Progenitor cell of endocrine pancreas (in vitro differentiated cells): ENCODE results near the gene CRB2. TPM values are rescaled to one million over a fixed set of nuclear protein-coding genes. Genes with fewer than 3 reads are reported as not detected.
"Not testable (repeated sequence)": the region's sequence is repeated elsewhere in the genome, so short reads cannot be mapped to it uniquely, and the experiment has no call there.

Experiments used
- DNase-seq: peaks from one replicate; pipeline ENCODE4 v3.0.0; 2021; ENCODE audit warnings: low spot score; ENCODE audit not compliant: unreplicated experiment
- H3K27ac Mint-ChIP-seq: 2 replicates; pipeline ENCODE4 v1.8.0; 2021; ENCODE audit warnings: mild to moderate bottlenecking, moderate library complexity, mixed read lengths
- H3K27me3 Mint-ChIP-seq: 2 replicates; pipeline ENCODE4 v1.8.0; 2021; ENCODE audit warnings: mixed read lengths
- H3K36me3 Mint-ChIP-seq: 2 replicates; pipeline ENCODE4 v1.8.0; 2022; ENCODE audit warnings: mixed read lengths; ENCODE audit not compliant: insufficient read depth
- H3K4me1 Mint-ChIP-seq: 2 replicates; pipeline ENCODE4 v1.8.0; 2021; ENCODE audit warnings: low read depth, mixed read lengths
- H3K4me3 Mint-ChIP-seq: 2 replicates; pipeline ENCODE4 v1.8.0; 2021; ENCODE audit warnings: low read depth, mild to moderate bottlenecking, moderate library complexity, mixed read lengths
- H3K9me3 Mint-ChIP-seq: 2 replicates; pipeline ENCODE4 v1.8.0; 2021; ENCODE audit warnings: low read depth, mixed read lengths
- CTCF ChIP-seq: fragments of 200-600 bp; sonication (generic); IDR thresholded peaks from one replicate; pipeline ENCODE4 v1.5.0; 2021; ENCODE audit warnings: antibody characterized with exemption, mild to moderate bottlenecking; ENCODE audit not compliant: unreplicated experiment
- total RNA-seq: library from RNA; stranded (reverse); gene quantifications from 2 replicates; pipeline ENCODE4 v1.2.1, GENCODE V29; 2021

The CRB2 gene
- total RNA-seq, 1 donor from 2014 or later, result 8.4 TPM

GRCh38 chr9:123395276-123395688 is 39.3 kb downstream of the CRB2 start:
- no peak overlapping the region for H3K27ac Mint-ChIP-seq
- H3K9me3 Mint-ChIP-seq, result no peaks in the 10 kb centered on the region
- no peak overlapping the region for H3K4me3 Mint-ChIP-seq
- H3K36me3 Mint-ChIP-seq, result peaks cover 4% of the 10 kb centered on the region
- peaks cover 6% of the 10 kb centered on the region for H3K27me3 Mint-ChIP-seq
- DNase-seq, result no peak
- H3K4me1 Mint-ChIP-seq, result no peaks in the 10 kb centered on the region
- no peak for TF ChIP-seq CTCF

- peaks cover 4% of the 10 kb centered on the region for H3K36me3 Mint-ChIP-seq
- TF ChIP-seq CTCF, result no peak
- H3K27me3 Mint-ChIP-seq, result peaks cover 6% of the 10 kb centered on the region
- H3K4me1 Mint-ChIP-seq, result no peaks in the 10 kb centered on the region
- H3K9me3 Mint-ChIP-seq, result no peaks in the 10 kb centered on the region
- no peak for DNase-seq
- H3K4me3 Mint-ChIP-seq, result no peak overlapping the region
- H3K27ac Mint-ChIP-seq, result no peak overlapping the region
Measured at GRCh38 chr9:123395689-123396511, 39.9 kb downstream of the CRB2 start.

GRCh38 chr9:123397975-123398374 is 42.0 kb downstream of the CRB2 start:
- no peak for DNase-seq
- TF ChIP-seq CTCF, result no peak
- Mint-ChIP-seq H3K9me3 (no peaks in the 10 kb centered on the region), H3K4me3 (no peak overlapping the region), H3K27ac (no peak overlapping the region), H3K27me3 (no peaks in the 10 kb centered on the region), H3K4me1 (no peaks in the 10 kb centered on the region), H3K36me3 (no peaks in the 10 kb centered on the region)

GRCh38 chr9:123398938-123399337 is 42.9 kb downstream of the CRB2 start:
- not testable (repeated sequence) for H3K4me3 Mint-ChIP-seq, H3K4me1 Mint-ChIP-seq, DNase-seq, H3K27me3 Mint-ChIP-seq, H3K36me3 Mint-ChIP-seq, H3K27ac Mint-ChIP-seq, H3K9me3 Mint-ChIP-seq

- no peak overlapping the region for H3K4me3 Mint-ChIP-seq
- no peaks in the 10 kb centered on the region for H3K36me3 Mint-ChIP-seq
- no peaks in the 10 kb centered on the region for H3K4me1 Mint-ChIP-seq
- H3K27me3 Mint-ChIP-seq, result peaks cover 9% of the 10 kb centered on the region
- TF ChIP-seq CTCF, result peak; percentile 57
- no peak for DNase-seq
- no peak overlapping the region for H3K27ac Mint-ChIP-seq
- no peaks in the 10 kb centered on the region for H3K9me3 Mint-ChIP-seq
Measured at GRCh38 chr9:123399803-123400378, 43.9 kb downstream of the CRB2 start.
